Mucosa of stomach (tissue), 1 donor: ENCODE results near the gene ZNF135.

Experiments used
- H3K27me3 ChIP-seq: one replicate; pipeline ENCODE4 v1.7.0; 2013; ENCODE audit warnings: mild to moderate bottlenecking, low read length; ENCODE audit not compliant: control insufficient read depth, insufficient read depth
- H3K36me3 ChIP-seq: one replicate; pipeline ENCODE4 v1.7.0; 2013; ENCODE audit warnings: low read length; ENCODE audit not compliant: control insufficient read depth, insufficient read depth
- H3K4me1 ChIP-seq: one replicate; pipeline ENCODE4 v1.7.0; 2013; ENCODE audit warnings: mild to moderate bottlenecking, low read length; ENCODE audit not compliant: control insufficient read depth, insufficient read depth
- H3K4me3 ChIP-seq: one replicate; pipeline ENCODE4 v1.7.0; 2013; ENCODE audit warnings: low read length
- H3K9ac ChIP-seq: one replicate; pipeline ENCODE4 v1.7.0; 2013; ENCODE audit warnings: mild to moderate bottlenecking, low read length, moderate library complexity
- H3K9me3 ChIP-seq: one replicate; pipeline ENCODE4 v1.7.0; 2013; ENCODE audit warnings: mild to moderate bottlenecking, low read length, moderate library complexity; ENCODE audit not compliant: control insufficient read depth
- donor health status: Pancreatic carcinoma.

The ZNF135 gene

GRCh38 chr19:58037927-58038687 is 21.0 kb upstream of the ZNF135 start:
- no peaks in the 10 kb centered on the region for H3K27me3 ChIP-seq
- no peaks in the 10 kb centered on the region for H3K4me1 ChIP-seq
- H3K4me3 ChIP-seq, result no peak overlapping the region
- H3K36me3 ChIP-seq, result no peaks in the 10 kb centered on the region
- peaks cover 4% of the 10 kb centered on the region for H3K9me3 ChIP-seq
- H3K9ac ChIP-seq, result no peak overlapping the region

GRCh38 chr19:58038688-58039204 is 20.3 kb upstream of the ZNF135 start:
- H3K27me3 ChIP-seq, result no peaks in the 10 kb centered on the region

GRCh38 chr19:58040751-58041525 is 18.1 kb upstream of the ZNF135 start:
- Histone ChIP-seq H3K4me1 (no peaks in the 10 kb centered on the region), H3K36me3 (no peaks in the 10 kb centered on the region), H3K27me3 (no peaks in the 10 kb centered on the region), H3K4me3 (no peak overlapping the region), H3K9me3 (peaks cover 4% of the 10 kb centered on the region), H3K9ac (no peak overlapping the region)

More at GRCh38 chr19:58038688-58039204, 20.3 kb upstream of the ZNF135 start:
- Histone ChIP-seq H3K9ac (no peak overlapping the region), H3K36me3 (no peaks in the 10 kb centered on the region), H3K9me3 (peaks cover 4% of the 10 kb centered on the region), H3K4me1 (no peaks in the 10 kb centered on the region), H3K4me3 (no peak overlapping the region)

- Histone ChIP-seq H3K9me3 (peaks cover 4% of the 10 kb centered on the region), H3K27me3 (no peaks in the 10 kb centered on the region), H3K9ac (no peak overlapping the region)
Observed at GRCh38 chr19:58042495-58043340, 16.4 kb upstream of the ZNF135 start.

DNA sequence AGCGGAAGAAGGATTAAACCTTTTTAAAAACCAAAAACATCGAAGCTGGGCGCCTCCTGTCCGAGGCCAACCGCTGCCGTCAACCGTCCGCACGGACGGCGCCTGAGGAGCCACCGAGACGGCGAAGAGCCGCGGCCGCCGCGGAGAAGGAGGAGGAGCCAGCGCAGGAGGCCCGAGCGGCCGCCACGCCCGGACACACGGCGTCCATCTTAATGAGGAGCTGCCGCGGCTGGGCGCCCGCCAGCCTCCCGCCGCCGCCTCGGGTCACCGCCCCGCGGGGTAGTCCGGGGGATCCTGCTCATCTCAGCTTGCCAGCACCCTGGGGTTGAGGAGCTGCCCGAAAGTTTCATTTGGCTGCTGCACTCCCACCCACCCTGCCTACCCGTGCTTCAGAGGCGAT is 14.7 kb upstream of the ZNF135 start:
- H3K9me3 ChIP-seq, result no peaks in the 10 kb centered on the region

More at GRCh38 chr19:58042495-58043340, 16.4 kb upstream of the ZNF135 start:
- Histone ChIP-seq H3K4me3 (no peak overlapping the region), H3K36me3 (no peaks in the 10 kb centered on the region), H3K4me1 (no peaks in the 10 kb centered on the region)

DNA sequence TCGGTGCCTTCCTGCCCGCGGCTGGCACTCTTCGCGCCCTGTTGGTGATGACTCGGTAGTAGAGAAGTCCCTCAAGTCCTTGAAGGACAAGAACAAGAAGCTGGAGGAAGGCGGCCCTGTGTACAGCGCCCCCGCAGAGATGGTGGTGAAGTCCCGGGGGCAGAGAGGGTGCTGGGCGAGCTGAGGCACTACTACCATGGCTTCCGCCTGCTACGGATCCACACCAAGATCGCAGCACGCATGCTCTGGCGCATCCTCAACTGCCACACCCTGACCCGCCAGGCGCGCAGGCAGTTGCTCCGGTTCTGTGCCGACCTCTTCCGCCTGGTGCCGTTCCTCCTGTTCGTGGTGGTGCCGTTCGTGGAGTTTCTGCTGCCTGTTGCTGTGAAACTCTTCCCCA is 14.2 kb upstream of the ZNF135 start:
- Histone ChIP-seq H3K9ac (no peak overlapping the region), H3K36me3 (no peaks in the 10 kb centered on the region), H3K27me3 (no peaks in the 10 kb centered on the region), H3K9me3 (no peaks in the 10 kb centered on the region), H3K4me3 (no peak overlapping the region), H3K4me1 (no peaks in the 10 kb centered on the region)

More for the DNA sequence above, 14.7 kb upstream of the ZNF135 start:
- Histone ChIP-seq H3K9ac (no peak overlapping the region), H3K36me3 (no peaks in the 10 kb centered on the region), H3K4me1 (no peaks in the 10 kb centered on the region), H3K27me3 (no peaks in the 10 kb centered on the region), H3K4me3 (no peak overlapping the region)

DNA sequence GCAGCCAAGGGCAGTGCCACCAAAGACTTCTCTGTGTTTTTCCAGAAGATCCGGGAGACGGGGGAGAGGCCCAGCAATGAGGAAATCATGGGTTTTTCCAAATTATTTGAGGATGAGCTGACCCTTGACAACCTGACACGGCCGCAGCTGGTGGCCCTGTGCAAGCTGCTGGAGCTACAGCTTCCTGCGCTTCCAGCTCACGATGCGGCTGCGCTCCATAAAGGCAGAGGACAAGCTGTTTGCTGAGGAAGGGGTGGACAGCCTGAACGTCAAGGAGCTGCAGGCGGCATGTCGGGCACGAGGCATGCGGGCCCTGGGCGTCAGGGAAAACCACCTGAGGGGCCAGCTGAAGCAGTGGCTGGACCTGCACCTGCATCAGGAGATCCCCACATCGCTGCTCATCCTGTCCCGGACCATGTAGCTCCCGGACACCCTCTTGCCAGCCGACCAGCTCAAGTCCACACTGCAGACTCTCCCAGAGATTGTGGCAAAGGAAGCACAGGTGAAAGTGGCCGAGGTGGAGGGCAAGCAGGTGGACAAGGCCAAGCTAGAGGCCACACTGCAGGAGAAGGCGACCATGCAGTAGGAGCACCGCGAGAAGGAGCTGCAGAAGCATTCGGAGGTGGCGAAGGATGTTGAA is 13.6 kb upstream of the ZNF135 start:
- Histone ChIP-seq H3K9ac (no peak overlapping the region), H3K9me3 (no peaks in the 10 kb centered on the region), H3K27me3 (no peaks in the 10 kb centered on the region), H3K36me3 (no peaks in the 10 kb centered on the region), H3K4me1 (no peaks in the 10 kb centered on the region), H3K4me3 (no peak overlapping the region)

GRCh38 chr19:58046856-58047255 is 12.2 kb upstream of the ZNF135 start:
- no peak overlapping the region for H3K9ac ChIP-seq
- no peaks in the 10 kb centered on the region for H3K36me3 ChIP-seq
- no peak overlapping the region for H3K4me3 ChIP-seq
- H3K9me3 ChIP-seq, result no peaks in the 10 kb centered on the region
- H3K4me1 ChIP-seq, result no peaks in the 10 kb centered on the region
- H3K27me3 ChIP-seq, result no peaks in the 10 kb centered on the region

DNA sequence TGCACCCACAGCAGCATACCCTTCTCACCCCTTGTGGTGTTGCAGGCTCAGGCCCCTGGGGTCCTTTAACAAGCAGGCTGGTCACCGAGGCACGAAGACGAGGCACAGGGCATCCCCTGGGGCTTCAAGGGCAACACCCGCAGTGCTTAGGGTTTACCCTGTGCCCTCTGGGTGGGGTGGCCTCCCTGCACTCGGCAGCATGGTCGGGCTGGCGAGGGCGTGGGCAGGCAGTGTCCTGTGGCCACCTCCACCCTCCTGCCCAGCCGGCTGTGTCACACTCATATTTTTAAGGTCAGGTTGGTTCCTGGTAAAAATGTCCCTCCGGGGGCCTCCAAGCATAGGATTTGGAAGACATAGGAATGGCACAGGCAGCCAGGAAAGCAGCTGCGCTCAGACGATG is 11.4 kb upstream of the ZNF135 start:
- H3K36me3 ChIP-seq, result no peaks in the 10 kb centered on the region
- no peaks in the 10 kb centered on the region for H3K9me3 ChIP-seq
- no peaks in the 10 kb centered on the region for H3K4me1 ChIP-seq
- H3K9ac ChIP-seq, result no peak overlapping the region
- H3K27me3 ChIP-seq, result no peaks in the 10 kb centered on the region
- no peak overlapping the region for H3K4me3 ChIP-seq

DNA sequence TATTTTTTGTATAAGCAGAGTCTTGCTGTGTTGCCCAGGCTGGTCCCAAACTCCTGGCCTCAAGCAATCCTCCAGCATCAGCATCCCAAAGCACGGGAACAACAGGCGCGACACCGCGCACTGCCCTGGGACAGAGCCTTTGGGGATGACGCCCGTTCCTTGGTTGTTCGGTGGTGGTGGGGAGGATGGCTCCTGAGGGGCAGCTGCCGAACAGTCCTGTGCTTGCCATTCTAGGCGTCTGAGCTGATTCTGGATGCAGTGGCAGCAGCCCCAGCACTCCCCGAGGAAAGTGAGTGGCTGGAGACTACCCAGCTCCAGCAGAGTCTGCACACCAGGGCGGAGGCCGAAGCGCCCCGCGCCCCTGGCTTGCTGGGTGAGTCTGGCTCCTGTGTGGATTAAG is 6.8 kb upstream of the ZNF135 start:
- Histone ChIP-seq H3K4me1 (no peaks in the 10 kb centered on the region), H3K9me3 (no peaks in the 10 kb centered on the region), H3K36me3 (no peaks in the 10 kb centered on the region), H3K4me3 (no peak overlapping the region), H3K27me3 (no peaks in the 10 kb centered on the region), H3K9ac (no peak overlapping the region)

- Histone ChIP-seq H3K4me3 (no peak overlapping the region), H3K9me3 (no peaks in the 10 kb centered on the region), H3K9ac (no peak overlapping the region), H3K27me3 (no peaks in the 10 kb centered on the region), H3K4me1 (peaks cover 3% of the 10 kb centered on the region), H3K36me3 (no peaks in the 10 kb centered on the region)
Observed at GRCh38 chr19:58053480-58054156, 5.5 kb upstream of the ZNF135 start.
